Osteoblast (primary cell): Measurements from ENCODE around the gene RAPGEF3. TPM values are rescaled to one million over a fixed set of nuclear protein-coding genes. Genes with fewer than 3 reads are reported as not detected.
A peak's percentile ranks its signal among the peaks of the same experiment; 100 is the strongest.

Experiments
- DNase-seq: peaks from one replicate; pipeline ENCODE4 v3.0.0; 2011; ENCODE audit warnings: low spot score, mixed read lengths; ENCODE audit not compliant: insufficient read length; ENCODE audit errors: missing footprints
- H2AFZ ChIP-seq: 2 replicates; pipeline ENCODE4 v1.6.0; 2011; ENCODE audit warnings: mild to moderate bottlenecking, low read length
- H3K27ac ChIP-seq: 2 replicates; pipeline ENCODE4 v1.5.1; 2011; ENCODE audit warnings: mild to moderate bottlenecking, low read depth, low read length, moderate library complexity
- H3K27me3 ChIP-seq: 2 replicates; pipeline ENCODE4 v1.6.0; 2012; ENCODE audit warnings: mild to moderate bottlenecking, control low read depth, inconsistent platforms, low read length, moderate library complexity; ENCODE audit not compliant: insufficient read depth
- H3K36me3 ChIP-seq: 2 replicates; pipeline ENCODE4 v1.5.1; 2011; ENCODE audit warnings: mild to moderate bottlenecking, low read length, control low read depth, moderate library complexity; ENCODE audit not compliant: insufficient read depth
- H3K4me1 ChIP-seq: 2 replicates; pipeline ENCODE4 v1.5.1; 2011; ENCODE audit warnings: mild to moderate bottlenecking, low read length, control low read depth, moderate library complexity; ENCODE audit not compliant: insufficient read depth
- H3K4me2 ChIP-seq: 2 replicates; pipeline ENCODE4 v1.6.0; 2011; ENCODE audit warnings: mild to moderate bottlenecking, low read length; ENCODE audit not compliant: insufficient read depth
- H3K4me3 ChIP-seq: fragments of 200-600 bp; sonication (generic); 3 replicates; pipeline ENCODE4 v1.5.1; 2012; ENCODE audit warnings: mild to moderate bottlenecking, low read length, inconsistent platforms; ENCODE audit not compliant: insufficient read depth
- H3K79me2 ChIP-seq: 2 replicates; pipeline ENCODE4 v1.6.0; 2012; ENCODE audit warnings: mild to moderate bottlenecking, low read length, control low read depth, inconsistent platforms; ENCODE audit not compliant: insufficient read depth
- H3K9me3 ChIP-seq: 2 replicates; pipeline ENCODE4 v1.5.1; 2011; ENCODE audit warnings: low read depth, low read length, control low read depth
- H4K20me1 ChIP-seq: 2 replicates; pipeline ENCODE4 v1.6.0; 2012; ENCODE audit warnings: mild to moderate bottlenecking, low read length, control low read depth; ENCODE audit not compliant: insufficient read depth
- total RNA-seq: library from RNA; depleted of rRNA; stranded (reverse); fragments of >200 nt; gene quantifications from 2 replicates; pipeline ENCODE4 v1.2.3, GENCODE V29; 2012
- TF ChIP-seq, protein P1 (sequence below): IDR thresholded peaks from 2 replicates; pipeline ENCODE4 v1.5.1; 2011; ENCODE audit warnings: mild to moderate bottlenecking, low read depth, low read length, moderate library complexity; ENCODE audit errors: extremely low read depth

RAPGEF3 gene
- total RNA-seq, 1 donor = 4.3 TPM

DNA sequence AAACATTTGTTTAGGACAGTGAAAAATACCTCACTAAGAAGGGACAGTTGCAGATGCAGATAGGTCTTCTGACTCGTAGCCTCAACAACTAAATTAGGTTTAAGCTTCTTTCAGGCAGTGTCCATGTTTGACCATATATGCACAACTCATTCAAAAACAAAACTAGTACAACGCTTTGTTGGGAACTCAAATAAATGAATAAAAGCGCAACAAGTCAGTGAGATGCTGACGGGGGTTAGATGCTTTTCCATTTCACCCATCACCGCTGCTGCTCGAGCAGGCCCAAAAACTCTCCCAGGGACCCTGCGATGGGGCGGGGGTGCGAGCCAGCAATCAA lies 53.5 kb downstream of the RAPGEF3 start:
- Histone ChIP-seq H3K4me1 (peaks cover 14% of the 10 kb centered on the region), H3K36me3 (peaks cover 10% of the 10 kb centered on the region), H3K4me2 (peak overlapping the region; percentile 93), H3K27ac (peak overlapping the region; percentile 81), H3K27me3 (no peaks in the 10 kb centered on the region), H3K79me2 (peaks cover 46% of the 10 kb centered on the region), H2AFZ (peak overlapping the region; percentile 81), H3K4me3 (peak overlapping the region; percentile 92), H4K20me1 (no peaks in the 10 kb centered on the region), H3K9me3 (no peaks in the 10 kb centered on the region)
- DNase-seq = peak; percentile 51
- TF ChIP-seq, protein P1, sequence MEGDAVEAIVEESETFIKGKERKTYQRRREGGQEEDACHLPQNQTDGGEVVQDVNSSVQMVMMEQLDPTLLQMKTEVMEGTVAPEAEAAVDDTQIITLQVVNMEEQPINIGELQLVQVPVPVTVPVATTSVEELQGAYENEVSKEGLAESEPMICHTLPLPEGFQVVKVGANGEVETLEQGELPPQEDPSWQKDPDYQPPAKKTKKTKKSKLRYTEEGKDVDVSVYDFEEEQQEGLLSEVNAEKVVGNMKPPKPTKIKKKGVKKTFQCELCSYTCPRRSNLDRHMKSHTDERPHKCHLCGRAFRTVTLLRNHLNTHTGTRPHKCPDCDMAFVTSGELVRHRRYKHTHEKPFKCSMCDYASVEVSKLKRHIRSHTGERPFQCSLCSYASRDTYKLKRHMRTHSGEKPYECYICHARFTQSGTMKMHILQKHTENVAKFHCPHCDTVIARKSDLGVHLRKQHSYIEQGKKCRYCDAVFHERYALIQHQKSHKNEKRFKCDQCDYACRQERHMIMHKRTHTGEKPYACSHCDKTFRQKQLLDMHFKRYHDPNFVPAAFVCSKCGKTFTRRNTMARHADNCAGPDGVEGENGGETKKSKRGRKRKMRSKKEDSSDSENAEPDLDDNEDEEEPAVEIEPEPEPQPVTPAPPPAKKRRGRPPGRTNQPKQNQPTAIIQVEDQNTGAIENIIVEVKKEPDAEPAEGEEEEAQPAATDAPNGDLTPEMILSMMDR = no peak

DNA sequence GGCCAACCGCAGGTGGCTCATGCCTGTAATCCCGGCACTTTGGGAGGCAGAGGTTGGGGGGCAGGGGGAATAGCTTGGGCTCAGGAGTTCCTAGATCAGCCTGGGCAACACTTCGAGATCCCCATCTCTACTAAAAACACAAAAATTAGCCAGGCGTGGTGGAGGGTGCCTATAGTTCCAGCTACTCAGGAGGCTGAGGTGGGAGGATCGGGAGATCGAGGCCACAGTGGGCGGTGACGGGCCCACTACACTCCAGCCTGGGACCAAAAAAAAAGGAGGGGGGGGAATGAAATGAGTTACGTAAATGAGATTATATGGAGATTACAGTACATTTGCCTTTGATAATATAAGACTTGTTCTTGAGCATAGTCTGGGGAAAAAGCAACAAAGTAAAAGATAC lies 54.0 kb downstream of the RAPGEF3 start:
- peak overlapping the region; percentile 92 for H3K4me3 ChIP-seq
- H3K4me2 ChIP-seq = peak overlapping the region; percentile 93
- peaks cover 47% of the 10 kb centered on the region for H3K79me2 ChIP-seq
- no peaks in the 10 kb centered on the region for H4K20me1 ChIP-seq
- TF ChIP-seq, protein P1 = no peak
- H3K27me3 ChIP-seq = no peaks in the 10 kb centered on the region
- H3K4me1 ChIP-seq = peaks cover 14% of the 10 kb centered on the region
- H3K9me3 ChIP-seq = no peaks in the 10 kb centered on the region
- peak overlapping the region; percentile 81 for H3K27ac ChIP-seq
- H2AFZ ChIP-seq = no peak overlapping the region
- peak; percentile 19 for DNase-seq
- peaks cover 13% of the 10 kb centered on the region for H3K36me3 ChIP-seq

DNA sequence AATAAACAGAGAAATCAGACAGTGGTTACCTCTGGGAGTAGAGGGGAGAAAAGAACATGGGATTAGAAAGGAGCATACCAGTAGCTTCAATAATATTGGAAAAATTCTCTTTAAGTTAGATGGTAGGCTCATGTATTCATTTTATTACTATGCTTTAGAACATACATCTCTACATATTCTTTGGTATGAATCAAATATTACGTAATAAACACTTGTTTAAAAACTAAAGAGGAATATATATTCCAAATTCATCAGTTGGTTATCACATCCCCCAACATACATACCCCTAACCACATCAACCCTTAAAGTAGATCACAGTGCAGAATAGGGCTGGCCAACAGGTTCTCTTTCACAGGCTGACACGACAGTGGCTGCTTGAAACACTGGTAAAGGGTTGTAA lies 58.4 kb downstream of the RAPGEF3 start:
- H3K4me1 ChIP-seq = peaks cover 6% of the 10 kb centered on the region
- no peaks in the 10 kb centered on the region for H3K27me3 ChIP-seq
- no peaks in the 10 kb centered on the region for H4K20me1 ChIP-seq
- H3K4me2 ChIP-seq = no peak overlapping the region
- H3K36me3 ChIP-seq = peaks cover 32% of the 10 kb centered on the region
- H2AFZ ChIP-seq = no peak overlapping the region
- peaks cover 37% of the 10 kb centered on the region for H3K79me2 ChIP-seq
- H3K4me3 ChIP-seq = no peak overlapping the region
- H3K27ac ChIP-seq = no peak overlapping the region
- H3K9me3 ChIP-seq = no peaks in the 10 kb centered on the region
- TF ChIP-seq, protein P1 = no peak
- DNase-seq = no peak

DNA sequence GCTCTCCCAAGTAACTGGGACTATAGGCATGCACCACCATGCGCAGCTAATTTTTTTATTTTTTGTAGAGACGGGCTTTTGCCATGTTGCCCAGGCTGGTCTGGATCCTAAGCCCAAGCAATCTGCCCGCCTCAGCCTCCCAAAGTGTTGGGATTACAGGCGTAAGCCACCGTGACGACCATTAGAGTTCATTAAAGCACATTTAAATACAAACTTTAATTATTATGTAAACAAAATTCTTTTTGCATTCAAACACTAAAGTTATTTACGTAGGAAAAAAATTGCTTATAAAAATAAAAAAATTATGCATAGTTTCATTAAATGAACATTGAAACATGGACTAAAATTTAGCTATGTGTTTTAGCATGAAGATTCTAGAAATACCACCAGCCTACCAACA lies 60.0 kb downstream of the RAPGEF3 start:
- Histone ChIP-seq H3K4me1 (no peaks in the 10 kb centered on the region), H3K4me3 (no peak overlapping the region), H2AFZ (no peak overlapping the region), H4K20me1 (no peaks in the 10 kb centered on the region), H3K79me2 (peaks cover 25% of the 10 kb centered on the region), H3K9me3 (no peaks in the 10 kb centered on the region), H3K36me3 (peaks cover 32% of the 10 kb centered on the region), H3K4me2 (no peak overlapping the region), H3K27me3 (no peaks in the 10 kb centered on the region), H3K27ac (no peak overlapping the region)
- TF ChIP-seq, protein P1 = no peak
- no peak for DNase-seq
